ENCODE results near the gene UBTD1. TPM values are rescaled to one million over a fixed set of nuclear protein-coding genes. Genes with fewer than 3 reads are reported as not detected.
"Not testable (repeated sequence)": the region's sequence is repeated elsewhere in the genome, so short reads cannot be mapped to it uniquely, and the experiment has no call there.

Gene UBTD1
- polyA plus RNA-seq, 3 donors = 17.2 to 20.0 (median 19.0) TPM

DNA sequence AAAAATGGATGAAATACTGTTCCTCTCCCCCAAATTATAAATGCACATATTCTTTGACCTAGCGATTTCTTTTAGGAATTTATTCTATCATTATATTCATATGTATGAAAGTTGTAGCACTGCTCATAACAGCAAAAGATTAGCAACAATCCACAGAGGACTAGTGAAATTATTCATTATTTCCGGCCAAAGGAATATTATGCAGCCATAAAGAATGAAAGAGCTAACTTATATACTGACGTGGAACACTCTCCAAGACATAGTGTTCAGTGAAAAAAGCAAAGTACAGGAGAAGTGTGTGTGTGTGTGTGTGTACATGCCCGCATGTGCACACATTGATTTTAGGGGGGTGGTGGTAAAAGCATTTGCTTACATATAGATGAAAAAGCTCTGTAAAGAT lies 23.8 kb upstream of the UBTD1 start:
- no peaks in the 10 kb centered on the region for H3K9me3 ChIP-seq (replicated peaks in 1 of 2; ENCODE audit: control insufficient read depth in 1 of 2, insufficient read depth in 1 of 2, low read length in 2 of 2)
- peaks cover 85 to 100% of the 10 kb centered on the region in 2 donors for H3K36me3 ChIP-seq (replicated peaks in 1 of 2; ENCODE audit: control insufficient read depth in 1 of 2, insufficient read depth in 2 of 2, low read length in 2 of 2)
- Mint-ChIP-seq H3K4me3 (no peak overlapping the region), H3K4me1 (no peaks in the 10 kb centered on the region), H3K9me3 (no peaks in the 10 kb centered on the region), H3K27ac (no peak overlapping the region), H3K27me3 (ENCODE audit: low read depth in 3 of 3) (no peaks in the 10 kb centered on the region), H3K36me3 (peaks cover 77 to 94% of the 10 kb centered on the region in 2 donors)
- no peaks in the 10 kb centered on the region for H4K20me1 ChIP-seq (ENCODE audit: insufficient read depth, low read length)
- no peak overlapping the region for H3K4me3 ChIP-seq (replicated peaks in 1 of 3; ENCODE audit: low read depth in 2 of 3, low read length in 3 of 3)
- no CpG with 5 or more reads among the region's 4 CpGs for WGBS (ENCODE audit: insufficient coverage)
- no peak overlapping the region for H3K4me2 ChIP-seq (replicated peaks; ENCODE audit: extremely low read depth, low read length, poor library complexity, severe bottlenecking)
- no peak for DNase-seq
- H3K9ac ChIP-seq (ENCODE audit: insufficient read depth, low read length, poor library complexity, severe bottlenecking) = no peak overlapping the region
- no peaks in the 10 kb centered on the region for H3K79me2 ChIP-seq (ENCODE audit: insufficient read depth, low read length)
- intact Hi-C loops (cut with micrococcal nuclease) = no loop called here
- H3K27ac ChIP-seq (ENCODE audit: low read depth in 1 of 2, low read length in 2 of 2) = no peak overlapping the region
- TF ChIP-seq CTCF (IDR thresholded peaks at IDR 0.05) = no peak
- H2AFZ ChIP-seq (ENCODE audit: insufficient read depth, low read depth, low read length, poor library complexity, severe bottlenecking) = no peak overlapping the region
- no peaks in the 10 kb centered on the region for H3K27me3 ChIP-seq (ENCODE audit: control insufficient read depth in 2 of 2, insufficient read depth in 2 of 2, low read length in 2 of 2)
- no peaks in the 10 kb centered on the region for H3K4me1 ChIP-seq (ENCODE audit: control insufficient read depth in 1 of 2, insufficient read depth in 2 of 2, low read length in 2 of 2)

DNA sequence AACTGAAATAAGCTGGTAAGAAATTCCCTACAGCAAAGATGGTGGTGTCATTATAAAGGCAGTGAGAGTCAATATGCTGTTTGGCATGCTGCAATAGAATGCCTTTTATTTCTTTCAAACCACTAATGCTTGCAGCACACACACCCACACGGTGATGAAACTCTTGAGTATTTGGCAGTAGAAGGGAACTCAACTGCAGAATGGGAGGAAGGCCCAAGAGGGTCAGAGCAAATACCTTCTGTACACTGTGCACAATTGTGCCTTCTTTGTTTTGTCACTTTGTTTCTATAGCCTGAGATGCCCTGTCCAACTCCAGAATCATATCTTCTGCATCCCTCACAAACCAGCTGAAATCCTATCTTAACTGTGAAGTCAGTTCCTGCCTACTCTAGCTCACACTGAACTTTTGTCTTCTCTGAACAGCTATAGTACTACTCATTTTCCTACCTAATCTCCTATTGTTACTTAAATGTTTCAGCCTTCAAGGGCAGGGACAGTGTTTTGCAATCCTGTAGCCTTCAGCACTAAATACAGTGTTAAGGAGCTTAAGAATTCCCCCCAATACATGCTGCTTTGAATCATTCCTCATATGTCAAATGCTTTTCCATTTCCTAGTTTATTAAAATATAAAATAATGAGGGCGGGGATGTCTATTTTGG lies 22.7 kb upstream of the UBTD1 start:
- no peaks in the 10 kb centered on the region for H3K79me2 ChIP-seq (ENCODE audit: insufficient read depth, low read length)
- no peak overlapping the region for H3K4me2 ChIP-seq (replicated peaks; ENCODE audit: extremely low read depth, low read length, poor library complexity, severe bottlenecking)
- Mint-ChIP-seq H3K9me3 (no peaks in the 10 kb centered on the region), H3K27me3 (ENCODE audit: low read depth in 3 of 3) (no peaks in the 10 kb centered on the region), H3K4me1 (no peaks in the 10 kb centered on the region), H3K27ac (no peak overlapping the region), H3K36me3 (peaks cover 78 to 94% of the 10 kb centered on the region in 2 donors), H3K4me3 (no peak overlapping the region)
- TF ChIP-seq CTCF (IDR thresholded peaks at IDR 0.05) = no peak
- no peak overlapping the region for H3K9ac ChIP-seq (ENCODE audit: insufficient read depth, low read length, poor library complexity, severe bottlenecking)
- no peaks in the 10 kb centered on the region for H4K20me1 ChIP-seq (ENCODE audit: insufficient read depth, low read length)
- H3K36me3 ChIP-seq (replicated peaks in 1 of 2; ENCODE audit: control insufficient read depth in 1 of 2, insufficient read depth in 2 of 2, low read length in 2 of 2) = peaks cover 86 to 100% of the 10 kb centered on the region in 2 donors
- H3K9me3 ChIP-seq (replicated peaks in 1 of 2; ENCODE audit: control insufficient read depth in 1 of 2, insufficient read depth in 1 of 2, low read length in 2 of 2) = no peaks in the 10 kb centered on the region
- intact Hi-C loops (cut with micrococcal nuclease) = no loop called here
- no peak overlapping the region for H3K27ac ChIP-seq (ENCODE audit: low read depth in 1 of 2, low read length in 2 of 2)
- no peaks in the 10 kb centered on the region for H3K27me3 ChIP-seq (ENCODE audit: control insufficient read depth in 2 of 2, insufficient read depth in 2 of 2, low read length in 2 of 2)
- DNase-seq = no peak
- H2AFZ ChIP-seq (ENCODE audit: insufficient read depth, low read depth, low read length, poor library complexity, severe bottlenecking) = no peak overlapping the region
- no CpG with 5 or more reads among the region's 2 CpGs for WGBS (ENCODE audit: insufficient coverage)
- H3K4me1 ChIP-seq (ENCODE audit: control insufficient read depth in 1 of 2, insufficient read depth in 2 of 2, low read length in 2 of 2) = no peaks in the 10 kb centered on the region
- H3K4me3 ChIP-seq (replicated peaks in 1 of 3; ENCODE audit: low read depth in 2 of 3, low read length in 3 of 3) = no peak overlapping the region

- H3K27ac ChIP-seq (ENCODE audit: low read depth in 1 of 2, low read length in 2 of 2); H3K4me2 ChIP-seq (replicated peaks; ENCODE audit: extremely low read depth, low read length, poor library complexity, severe bottlenecking); H3K4me3 ChIP-seq (replicated peaks in 1 of 3; ENCODE audit: low read depth in 2 of 3, low read length in 3 of 3); H3K27me3 Mint-ChIP-seq (ENCODE audit: low read depth in 3 of 3); intact Hi-C loops (cut with micrococcal nuclease); H3K4me1 ChIP-seq (ENCODE audit: control insufficient read depth in 1 of 2, insufficient read depth in 2 of 2, low read length in 2 of 2); H3K4me1 Mint-ChIP-seq; H3K9me3 Mint-ChIP-seq; H3K79me2 ChIP-seq (ENCODE audit: insufficient read depth, low read length); H3K9me3 ChIP-seq (replicated peaks in 1 of 2; ENCODE audit: control insufficient read depth in 1 of 2, insufficient read depth in 1 of 2, low read length in 2 of 2); H3K27me3 ChIP-seq (ENCODE audit: control insufficient read depth in 2 of 2, insufficient read depth in 2 of 2, low read length in 2 of 2); H3K9ac ChIP-seq (ENCODE audit: insufficient read depth, low read length, poor library complexity, severe bottlenecking); DNase-seq; H2AFZ ChIP-seq (ENCODE audit: insufficient read depth, low read depth, low read length, poor library complexity, severe bottlenecking); H3K4me3 Mint-ChIP-seq: not testable (repeated sequence)
- Mint-ChIP-seq H3K27ac (peak overlapping the region in 1 of 7 donors; percentile 78), H3K36me3 (peaks cover 70 to 88% of the 10 kb centered on the region in 2 donors)
- Histone ChIP-seq H3K36me3 (replicated peaks in 1 of 2; ENCODE audit: control insufficient read depth in 1 of 2, insufficient read depth in 2 of 2, low read length in 2 of 2) (peaks cover 70 to 90% of the 10 kb centered on the region in 2 donors), H4K20me1 (ENCODE audit: insufficient read depth, low read length) (peaks cover 14% of the 10 kb centered on the region)
- 100% methylated on average over 2 of the region's 4 CpGs for WGBS (ENCODE audit: insufficient coverage)
Observed at GRCh38 chr10:97479410-97479809, 19.3 kb upstream of the UBTD1 start.
